COLO668 (cell line): ENCODE measurements around the gene PPP1R14C.
"Not testable (repeated sequence)": the region's sequence is repeated elsewhere in the genome, so short reads cannot be mapped to it uniquely, and the experiment has no call there.

Source experiments
- DNase-seq: peaks from one replicate; lab custom pipeline; 2025; ENCODE audit not compliant: unreplicated experiment; lab: John Stamatoyannopoulos, UW

Gene PPP1R14C

GRCh38 chr6:150137711-150138110 is 5.1 kb upstream of the PPP1R14C start:
- DNase-seq = not testable (repeated sequence)

DNA sequence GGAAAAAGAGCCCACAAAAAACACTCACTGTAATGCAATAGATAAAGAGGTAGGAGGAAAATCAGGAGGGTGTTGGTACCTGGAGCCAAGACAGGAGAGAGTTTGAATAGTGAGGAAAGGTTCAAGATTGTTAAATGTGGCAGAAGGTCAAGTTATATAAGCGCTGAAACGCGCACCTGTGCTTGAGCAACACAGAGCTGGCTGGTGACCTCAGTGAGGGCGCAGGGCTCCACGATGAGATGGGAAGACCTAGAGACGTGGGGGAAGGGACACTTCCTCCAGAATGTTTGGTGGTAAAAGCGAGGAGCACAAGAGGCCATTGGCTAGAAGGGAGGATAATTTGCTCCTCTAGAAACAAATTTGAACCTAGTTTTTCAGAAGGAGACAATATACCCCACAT is 4.2 kb upstream of the PPP1R14C start:
- DNase-seq = no peak

DNA sequence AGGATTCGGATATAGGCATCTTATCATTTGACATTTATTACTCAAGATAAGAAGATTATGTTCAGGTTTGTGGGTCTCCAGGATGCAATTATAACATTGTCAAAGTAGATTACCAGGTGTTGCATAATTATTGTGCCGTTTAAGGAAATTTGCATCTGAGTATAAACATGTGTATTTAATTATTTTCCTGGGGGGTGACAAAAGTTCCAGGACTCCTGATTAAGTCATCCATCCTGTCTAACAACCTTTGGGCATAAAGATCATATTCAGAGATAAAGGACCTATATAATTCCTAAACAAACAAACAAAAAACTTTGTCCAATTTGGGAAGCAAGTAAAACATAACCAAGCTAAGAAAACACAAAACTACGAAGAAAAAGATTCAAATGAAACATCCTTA is 3.3 kb upstream of the PPP1R14C start:
- DNase-seq = no peak

DNA sequence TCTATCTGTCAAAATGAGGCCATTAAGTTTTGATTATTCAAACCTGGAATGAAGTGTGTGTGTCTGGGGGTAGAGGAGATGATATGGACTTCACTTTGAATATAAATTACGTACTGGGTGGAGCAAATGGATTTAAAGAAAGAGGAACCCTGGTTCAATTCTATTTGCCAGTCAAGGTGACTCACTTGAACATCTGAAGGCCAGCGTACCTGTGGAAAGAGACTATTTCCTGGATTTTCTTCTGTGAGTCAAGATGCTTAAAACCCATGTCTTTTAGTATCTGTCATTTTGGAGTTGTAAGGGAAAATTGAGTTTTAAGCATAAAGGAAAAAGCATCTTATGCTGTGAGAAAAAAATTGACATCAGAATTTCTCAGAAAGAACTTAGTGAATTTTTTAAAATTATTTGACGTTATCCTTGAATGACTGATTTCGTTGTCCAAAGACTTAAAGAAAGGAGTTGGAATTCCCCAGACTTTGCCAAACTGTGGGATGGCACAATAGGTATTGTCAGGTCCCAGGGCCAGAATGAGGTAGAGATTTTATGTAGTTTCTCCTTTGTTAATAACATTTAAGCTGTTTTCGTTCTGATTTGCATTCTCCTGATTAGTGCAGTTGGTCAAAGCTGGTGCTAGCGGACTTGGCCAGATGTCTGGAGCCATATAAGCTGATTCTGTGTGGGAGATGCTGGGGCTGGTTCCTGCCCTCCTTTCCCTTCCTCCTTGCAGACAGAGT is 2.4 kb upstream of the PPP1R14C start:
- DNase-seq = no peak

- no peak for DNase-seq
Measured at GRCh38 chr6:150142097-150142669, 661 bp upstream of the PPP1R14C start.

DNA sequence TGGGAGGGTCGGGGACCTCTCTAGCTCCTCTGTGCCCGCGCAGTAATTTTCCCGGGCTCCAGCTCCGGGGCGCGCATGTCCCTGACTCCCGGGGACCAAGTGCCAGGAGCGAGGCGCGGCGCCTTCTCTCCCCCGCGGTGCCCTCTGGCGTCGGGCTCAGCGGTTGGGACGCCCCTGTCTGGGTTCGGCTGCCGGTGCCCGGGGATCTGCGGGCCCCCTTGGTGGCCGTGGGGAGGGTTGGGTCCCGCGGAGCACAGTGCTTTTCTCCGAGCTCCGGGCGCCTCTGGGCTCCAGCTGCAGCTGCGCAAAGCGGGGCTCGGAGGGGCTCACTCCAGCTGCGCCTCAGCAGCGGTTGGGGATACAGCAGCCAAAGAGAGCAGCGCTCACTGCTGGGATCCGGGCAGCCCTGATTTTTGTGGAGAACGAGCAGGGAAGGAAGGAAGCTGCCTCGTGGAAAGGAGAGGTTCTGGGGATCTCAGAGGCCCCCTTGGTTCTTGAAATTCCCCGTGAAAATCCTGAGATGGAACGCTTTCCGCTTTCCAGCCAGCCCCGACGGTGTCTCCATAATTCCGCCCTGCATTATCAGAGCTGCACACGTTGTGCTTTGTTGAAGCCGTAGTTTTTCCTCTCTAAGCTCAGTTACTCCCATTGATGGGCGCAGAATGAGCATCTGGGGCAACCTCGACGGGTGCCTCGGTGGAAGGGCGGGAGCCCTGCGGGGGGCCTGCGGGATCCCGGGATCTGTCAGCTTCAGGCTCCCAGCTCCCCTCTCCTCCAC is 861 bp downstream of the PPP1R14C start:
- DNase-seq = peak; percentile 61

DNA sequence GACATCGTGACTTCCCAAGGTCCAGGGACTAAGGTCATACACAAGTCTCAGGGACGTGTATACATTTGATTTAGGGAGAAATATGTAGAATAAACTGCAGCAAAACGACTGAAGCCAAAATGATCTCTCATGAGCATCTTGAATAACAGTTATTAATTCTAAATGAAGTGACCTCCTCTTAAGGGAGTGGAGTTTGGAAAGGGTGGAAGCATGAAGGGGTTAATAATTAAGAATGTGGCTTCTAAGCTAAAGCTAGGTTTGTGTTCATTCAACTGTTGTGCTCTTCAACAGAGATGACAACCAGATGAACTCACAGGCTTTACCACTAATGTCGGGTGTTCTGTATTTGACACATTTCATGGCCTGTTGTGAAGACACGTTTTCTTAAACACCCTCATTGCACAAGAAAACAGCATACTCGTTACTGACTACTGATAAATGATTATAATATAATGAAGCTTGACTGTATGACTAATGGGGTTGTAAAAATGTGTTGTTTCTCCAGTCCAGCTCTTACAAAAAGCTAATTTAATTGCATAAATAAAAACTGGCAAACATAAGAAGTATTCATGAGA is 1.5 kb downstream of the PPP1R14C start:
- no peak for DNase-seq

- DNase-seq = no peak
Measured at GRCh38 chr6:150145427-150145826, 2.6 kb downstream of the PPP1R14C start.

GRCh38 chr6:150145830-150146229 is 3.0 kb downstream of the PPP1R14C start:
- no peak for DNase-seq

- no peak for DNase-seq
Measured at GRCh38 chr6:150146436-150146835, 3.6 kb downstream of the PPP1R14C start.

DNA sequence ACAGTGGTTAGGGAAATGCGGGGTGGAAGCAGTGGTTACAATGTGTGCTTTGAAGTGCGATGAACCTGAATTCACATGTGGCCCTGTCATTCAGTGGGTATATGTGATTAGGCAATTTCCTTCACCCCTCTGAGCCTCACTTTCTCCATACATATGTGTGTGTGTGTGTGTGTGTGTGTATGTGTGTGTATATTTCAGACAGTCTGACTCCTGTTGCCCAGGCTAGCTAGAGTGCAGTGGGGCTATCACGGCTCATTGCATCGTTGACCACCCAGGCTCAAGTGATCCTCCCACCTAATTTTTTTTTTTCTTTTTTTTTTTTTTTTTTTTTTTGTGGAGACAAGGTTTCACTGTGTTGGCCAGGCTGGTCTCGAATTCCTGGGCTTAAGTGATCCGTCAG is 6.3 kb downstream of the PPP1R14C start:
- no peak for DNase-seq

DNA sequence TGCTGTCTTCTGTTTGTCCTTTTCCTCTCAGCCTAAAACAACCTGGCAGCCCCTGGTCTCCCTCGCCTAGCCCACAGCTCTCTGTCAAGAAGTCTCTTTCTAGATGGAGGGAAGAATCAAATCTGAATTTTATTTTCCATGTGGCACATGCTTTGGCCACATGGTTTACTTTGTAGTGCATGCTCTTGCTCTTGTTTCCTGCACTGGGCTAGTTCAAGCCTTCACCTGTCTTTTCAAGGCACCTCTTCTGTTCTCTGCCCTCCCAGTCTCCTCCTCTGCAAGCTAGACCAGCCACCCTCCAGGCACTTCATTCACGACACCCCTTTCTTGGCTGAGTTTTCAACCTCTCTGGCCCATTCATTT is 7.6 kb downstream of the PPP1R14C start:
- DNase-seq = no peak

DNA sequence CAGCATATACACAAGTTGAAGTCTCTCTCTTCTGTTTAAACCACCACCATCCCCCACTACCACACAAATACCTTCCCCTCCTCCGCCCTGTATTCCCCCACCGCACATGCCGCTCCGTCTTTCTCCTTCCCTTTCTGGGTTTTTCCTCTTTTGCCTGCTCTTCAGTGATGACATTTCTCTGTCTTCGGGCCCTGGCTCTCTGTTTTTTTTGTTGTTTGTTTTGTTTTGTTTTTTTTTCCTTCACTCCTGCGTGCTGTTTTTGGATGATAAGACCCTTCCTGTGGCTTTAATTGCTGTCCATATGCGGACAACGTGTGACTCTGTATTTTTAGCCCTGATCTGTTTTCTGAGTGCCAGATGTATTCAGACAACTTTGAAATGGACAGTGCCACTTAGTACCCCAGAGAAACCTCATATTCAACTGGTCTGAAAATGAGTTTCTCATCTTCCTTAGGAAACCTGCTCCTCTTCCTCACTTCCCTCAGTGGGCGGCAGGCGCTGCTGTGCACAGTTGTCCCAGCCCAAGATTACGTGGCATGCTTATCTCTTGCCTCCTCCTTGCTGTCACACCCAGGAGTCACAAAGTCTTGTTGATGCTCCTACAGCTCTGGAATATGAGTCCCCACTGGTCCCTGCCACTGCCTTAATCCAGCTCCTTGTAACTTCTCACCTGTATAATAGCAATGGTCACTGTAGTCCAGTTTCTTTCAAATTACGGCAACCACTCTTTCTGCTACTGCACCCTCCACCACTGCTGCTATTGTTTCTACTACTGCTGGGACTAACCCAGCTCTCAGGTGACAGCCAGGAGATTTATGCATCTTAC is 8.2 kb downstream of the PPP1R14C start:
- DNase-seq = no peak

DNA sequence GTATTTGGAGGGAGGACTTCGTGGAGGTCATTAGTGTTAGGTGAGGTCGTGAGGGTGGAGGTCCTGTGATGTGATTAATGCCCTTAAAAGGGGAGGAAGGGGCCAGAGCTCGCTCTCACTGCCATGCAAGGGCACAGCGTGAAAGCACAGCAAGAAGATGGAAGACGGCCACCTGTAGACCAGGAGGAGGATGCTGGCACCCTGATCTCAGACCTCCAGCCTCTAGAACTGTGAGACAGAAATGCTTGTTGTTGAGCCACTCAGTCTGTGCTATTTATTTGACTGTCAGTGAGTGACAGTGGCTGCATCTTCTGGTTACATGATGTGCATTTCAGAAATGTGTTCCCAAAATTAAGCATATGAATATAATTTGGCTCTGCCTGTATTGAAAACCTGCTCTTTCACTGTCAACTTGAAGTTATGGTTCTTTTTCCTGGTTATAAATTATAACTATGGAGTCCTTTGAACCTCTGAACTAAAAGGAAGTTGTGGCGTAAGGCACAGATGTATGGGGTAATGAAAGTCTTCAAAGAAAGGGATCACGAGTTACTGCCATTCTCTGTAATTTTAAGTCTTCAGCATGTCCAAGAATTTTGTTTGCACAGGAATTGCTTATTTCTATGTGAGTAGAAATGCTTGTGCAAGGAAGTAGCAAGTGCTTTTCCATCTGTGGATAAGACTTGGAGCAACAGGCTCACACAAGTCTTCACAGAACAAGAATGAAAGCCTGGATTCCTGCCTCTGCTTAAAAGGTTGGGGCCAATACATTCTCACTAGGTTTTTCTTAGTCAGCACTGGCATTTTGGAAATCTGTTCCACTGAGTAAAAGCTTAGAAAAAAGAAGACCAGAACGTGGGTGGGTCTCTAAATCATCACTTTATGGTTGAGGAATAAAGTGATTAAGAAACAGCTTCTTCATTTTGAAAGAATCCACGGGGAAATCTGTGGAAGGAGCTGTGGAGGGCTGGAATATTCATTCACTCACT is 10.3 kb downstream of the PPP1R14C start:
- no peak for DNase-seq

GRCh38 chr6:150153905-150154492 is 11.2 kb downstream of the PPP1R14C start:
- no peak for DNase-seq

DNA sequence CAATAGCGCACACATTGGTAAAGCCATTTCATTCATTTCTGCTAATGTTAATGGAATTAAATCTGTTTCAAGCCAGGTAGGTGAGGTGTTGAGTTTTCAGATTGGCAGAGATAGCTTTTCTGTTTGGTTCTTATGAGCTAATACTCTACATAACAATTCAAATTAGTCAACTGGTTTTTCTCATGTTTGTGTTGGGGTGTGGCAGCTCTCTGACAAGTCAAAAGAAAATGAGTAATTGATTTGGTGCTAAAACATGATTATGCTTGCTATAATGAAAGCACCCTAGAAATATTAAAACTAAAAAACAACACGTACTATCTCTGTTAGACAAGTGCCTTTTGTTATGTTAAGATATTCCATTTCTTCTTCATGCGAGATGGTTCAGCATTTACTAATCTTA is 13.6 kb downstream of the PPP1R14C start:
- DNase-seq = no peak

DNA sequence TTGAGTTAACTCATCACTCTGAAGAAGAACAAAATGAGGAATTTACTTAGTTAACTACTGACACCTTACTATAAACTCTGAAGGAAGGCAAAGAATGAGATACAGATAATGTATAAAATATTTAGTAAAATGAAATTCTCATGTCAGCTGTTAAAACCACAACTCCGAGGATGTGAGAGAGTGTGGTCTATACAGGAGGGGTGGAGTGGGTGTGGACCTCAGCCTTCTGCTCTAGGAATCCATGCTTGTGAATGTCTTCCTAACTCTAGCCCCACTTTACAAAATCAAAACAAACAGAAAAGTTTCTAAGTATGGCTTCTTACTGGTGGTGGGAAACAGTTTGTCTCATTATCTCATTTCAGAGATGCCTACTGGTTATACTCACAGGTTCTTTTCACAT is 14.2 kb downstream of the PPP1R14C start:
- no peak for DNase-seq

DNA sequence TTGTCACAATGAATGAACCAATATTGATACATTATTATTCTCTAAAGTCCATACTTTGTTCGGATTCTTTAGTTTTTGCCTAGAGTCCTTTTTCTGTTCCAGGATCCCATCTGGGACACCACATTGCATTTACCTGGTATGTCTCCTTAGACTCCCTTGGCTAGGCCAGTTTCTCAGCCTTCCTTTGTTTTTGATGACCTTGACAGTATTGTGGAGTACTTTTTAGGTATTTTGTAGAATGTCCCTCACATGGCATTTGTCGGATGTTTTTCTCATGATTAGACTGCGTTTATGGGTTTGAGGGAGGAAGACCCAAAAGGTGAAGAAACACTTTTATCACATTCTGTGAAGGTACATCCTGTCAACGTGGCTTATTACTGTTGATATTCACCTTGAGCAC is 16.9 kb downstream of the PPP1R14C start:
- DNase-seq = no peak

- DNase-seq = no peak
Measured at GRCh38 chr6:150163970-150164369, 21.1 kb downstream of the PPP1R14C start.
